Measurements from ENCODE around the gene ILRUN. TPM values are rescaled to one million over a fixed set of nuclear protein-coding genes. Genes with fewer than 3 reads are reported as not detected.
A peak's percentile ranks its signal among the peaks of the same experiment; 100 is the strongest.
"Not testable (repeated sequence)": the region's sequence is repeated elsewhere in the genome, so short reads cannot be mapped to it uniquely, and the experiment has no call there.

Gene ILRUN
- total and polyA plus RNA-seq, 8 donors: 43.7 to 82.9 (median 48.3) TPM

- Histone ChIP-seq H3K4me1 (no peaks in the 10 kb centered on the region), H3K27ac (no peak overlapping the region), H3K4me3 (no peak overlapping the region), H3K9me3 (peaks cover 0 to 3% of the 10 kb centered on the region in 2 donors), H3K36me3 (no peaks in the 10 kb centered on the region), H3K27me3 (no peaks in the 10 kb centered on the region)
- intact Hi-C loops (cut with DNase I): no loop called here
- TF ChIP-seq CTCF (IDR thresholded peaks at IDR 0.05): no peak
- ATAC-seq (no peak), DNase-seq (no peak)
Observed at GRCh38 chr6:34723203-34723602, 26.6 kb upstream of the ILRUN start.

DNA sequence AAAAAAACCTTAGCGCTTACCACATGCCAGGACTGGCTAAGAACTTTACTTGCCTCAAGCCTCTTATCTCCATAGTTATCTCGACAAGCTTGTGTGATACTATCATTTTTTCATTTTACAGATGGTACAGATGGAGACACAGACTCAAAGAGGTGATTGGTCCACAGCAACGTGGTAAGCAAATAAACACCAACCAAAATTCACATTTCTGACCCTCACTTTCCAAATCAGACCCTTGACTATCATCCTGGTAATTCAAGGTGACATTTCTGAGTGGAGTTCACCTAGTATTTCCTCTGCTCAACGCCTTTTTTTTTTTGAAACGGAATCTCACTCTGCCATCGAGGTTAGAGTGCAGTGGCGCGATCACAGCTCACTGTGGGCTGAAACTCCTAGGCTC, 25.9 kb upstream of the ILRUN start:
- ATAC-seq: no peak
- H3K4me3 ChIP-seq: no peak overlapping the region
- intact Hi-C loops (cut with DNase I): no loop called here

GRCh38 chr6:34720160-34720559, 23.6 kb upstream of the ILRUN start:
- H3K4me3 ChIP-seq; intact Hi-C loops (cut with DNase I): not testable (repeated sequence)

More for the DNA sequence above, 25.9 kb upstream of the ILRUN start:
- Histone ChIP-seq H3K27ac (no peak overlapping the region), H3K27me3 (no peaks in the 10 kb centered on the region), H3K36me3 (no peaks in the 10 kb centered on the region), H3K9me3 (peaks cover 0 to 3% of the 10 kb centered on the region in 2 donors), H3K4me1 (no peaks in the 10 kb centered on the region)
- DNase-seq: no peak
- TF ChIP-seq CTCF (IDR thresholded peaks at IDR 0.05): no peak

GRCh38 chr6:34719646-34720045, 23.1 kb upstream of the ILRUN start:
- H3K4me3 ChIP-seq; intact Hi-C loops (cut with DNase I); DNase-seq; H3K4me1 ChIP-seq; H3K27me3 ChIP-seq; H3K36me3 ChIP-seq; ATAC-seq; H3K9me3 ChIP-seq: not testable (repeated sequence)
- H3K27ac ChIP-seq: peak overlapping the region in 1 of 2 donors; percentile 41

More at GRCh38 chr6:34720160-34720559, 23.6 kb upstream of the ILRUN start:
- H3K9me3 ChIP-seq, DNase-seq, H3K27me3 ChIP-seq, H3K4me1 ChIP-seq, H3K36me3 ChIP-seq: not testable (repeated sequence)
- ATAC-seq: peak; percentile 33
- peak overlapping the region in 1 of 2 donors; percentile 55 for H3K27ac ChIP-seq

DNA sequence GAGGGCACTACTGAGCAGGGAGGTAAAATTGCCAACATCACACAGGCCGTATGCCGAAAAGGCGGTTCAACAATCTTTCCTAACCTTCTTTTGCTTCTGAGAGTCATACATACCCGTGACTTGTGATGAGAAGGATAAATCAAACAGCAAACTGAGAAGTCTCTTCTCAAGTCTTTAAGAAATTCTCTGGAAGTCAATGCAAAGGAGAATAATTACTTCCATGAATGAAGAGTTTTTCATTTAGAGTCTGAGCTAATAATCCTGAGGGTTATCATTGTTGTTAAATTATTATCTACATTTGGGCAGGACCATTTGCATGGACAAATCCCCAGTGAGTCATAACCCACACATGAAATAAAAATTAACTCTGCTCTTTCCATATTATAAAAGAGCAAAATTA, 22.4 kb upstream of the ILRUN start:
- H3K36me3 ChIP-seq: no peaks in the 10 kb centered on the region
- no peaks in the 10 kb centered on the region for H3K4me1 ChIP-seq
- no peaks in the 10 kb centered on the region for H3K27me3 ChIP-seq
- no peak overlapping the region for H3K27ac ChIP-seq
- no peak for TF ChIP-seq CTCF (IDR thresholded peaks at IDR 0.05)
- intact Hi-C loops (cut with DNase I): no loop called here
- H3K4me3 ChIP-seq: no peak overlapping the region
- ATAC-seq: peak; percentile 51
- no peak for DNase-seq
- H3K9me3 ChIP-seq: no peaks in the 10 kb centered on the region

- ATAC-seq: no peak
- no peak for TF ChIP-seq CTCF (IDR thresholded peaks at IDR 0.05)
- no peak overlapping the region for H3K27ac ChIP-seq
- no peak overlapping the region for H3K4me3 ChIP-seq
- H3K4me1 ChIP-seq: no peaks in the 10 kb centered on the region
- no peak for DNase-seq
- intact Hi-C loops (cut with DNase I): no loop called here
- H3K36me3 ChIP-seq: no peaks in the 10 kb centered on the region
- H3K27me3 ChIP-seq: no peaks in the 10 kb centered on the region
- H3K9me3 ChIP-seq: no peaks in the 10 kb centered on the region
Observed at GRCh38 chr6:34717466-34717865, 20.9 kb upstream of the ILRUN start.
